Measurements from ENCODE around the gene NR2C1.

DNA sequence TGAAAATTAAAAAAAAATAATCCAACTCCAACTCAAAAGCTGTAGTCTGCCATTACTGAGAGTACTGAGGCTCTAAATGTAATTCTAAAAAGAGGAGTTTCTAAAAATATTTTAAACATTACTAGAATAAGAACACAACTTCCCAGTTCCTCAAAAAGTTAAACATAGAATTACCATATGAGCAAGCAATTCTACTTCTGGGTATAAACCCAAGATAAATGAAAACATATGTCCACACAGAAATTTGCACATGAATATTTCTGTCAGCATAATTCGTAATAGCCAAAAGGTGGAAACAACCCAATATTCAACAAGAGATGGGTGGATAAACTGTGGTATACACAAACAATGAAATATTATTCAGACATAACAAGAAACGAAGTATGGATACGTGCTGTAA is 15.0 kb upstream of the NR2C1 start:
- no peak for TF ChIP-seq POLR2A (IDR thresholded peaks at IDR 0.05)
- TF ChIP-seq, protein P1, sequence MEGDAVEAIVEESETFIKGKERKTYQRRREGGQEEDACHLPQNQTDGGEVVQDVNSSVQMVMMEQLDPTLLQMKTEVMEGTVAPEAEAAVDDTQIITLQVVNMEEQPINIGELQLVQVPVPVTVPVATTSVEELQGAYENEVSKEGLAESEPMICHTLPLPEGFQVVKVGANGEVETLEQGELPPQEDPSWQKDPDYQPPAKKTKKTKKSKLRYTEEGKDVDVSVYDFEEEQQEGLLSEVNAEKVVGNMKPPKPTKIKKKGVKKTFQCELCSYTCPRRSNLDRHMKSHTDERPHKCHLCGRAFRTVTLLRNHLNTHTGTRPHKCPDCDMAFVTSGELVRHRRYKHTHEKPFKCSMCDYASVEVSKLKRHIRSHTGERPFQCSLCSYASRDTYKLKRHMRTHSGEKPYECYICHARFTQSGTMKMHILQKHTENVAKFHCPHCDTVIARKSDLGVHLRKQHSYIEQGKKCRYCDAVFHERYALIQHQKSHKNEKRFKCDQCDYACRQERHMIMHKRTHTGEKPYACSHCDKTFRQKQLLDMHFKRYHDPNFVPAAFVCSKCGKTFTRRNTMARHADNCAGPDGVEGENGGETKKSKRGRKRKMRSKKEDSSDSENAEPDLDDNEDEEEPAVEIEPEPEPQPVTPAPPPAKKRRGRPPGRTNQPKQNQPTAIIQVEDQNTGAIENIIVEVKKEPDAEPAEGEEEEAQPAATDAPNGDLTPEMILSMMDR (IDR thresholded peaks at IDR 0.05) = no peak

Measured in lower leg skin (tissue), 3 donors.